Activated CD4-positive, CD25-positive, alpha-beta regulatory T cell (primary cell): ENCODE results near the gene C5AR2.
"Not testable (repeated sequence)": the region's sequence is repeated elsewhere in the genome, so short reads cannot be mapped to it uniquely, and the experiment has no call there.

Experiments used
- DNase-seq, 4 experiments: peaks; one replicate each; lab custom pipeline; 2025; lab: John Stamatoyannopoulos, UW

C5AR2 gene

GRCh38 chr19:47331931-47332547 is at the start of gene C5AR2:
Gene C5AR2, plus strand, starts transcription at chr19:47332175. Its CDS starts 8,625 bp downstream, at chr19:47340800.
- DNase-seq, result no peak

- no peak for DNase-seq
These were observed 48.4 kb upstream of the C5AR2 start for GRCh38 chr19:47283405-47284059.

- peak in 2 of 4 experiments; percentile 14 to 23 for DNase-seq
These were observed 47.6 kb upstream of the C5AR2 start for GRCh38 chr19:47284324-47284899.

- peak; percentile 56 to 77 (median 62) for DNase-seq
These were observed 35.9 kb upstream of the C5AR2 start for GRCh38 chr19:47296036-47296435.

- not testable (repeated sequence) for DNase-seq
These were observed 31.1 kb upstream of the C5AR2 start for GRCh38 chr19:47300867-47301266.

- no peak for DNase-seq
These were observed 29.7 kb upstream of the C5AR2 start for GRCh38 chr19:47302249-47302648.

GRCh38 chr19:47303966-47304365 is 28.0 kb upstream of the C5AR2 start:
- DNase-seq, result no peak

- peak in 3 of 4 experiments; percentile 20 to 49 (median 26) for DNase-seq
These were observed 26.6 kb upstream of the C5AR2 start for GRCh38 chr19:47305309-47305751.

GRCh38 chr19:47306303-47306702 is 25.7 kb upstream of the C5AR2 start:
- no peak for DNase-seq

- DNase-seq, result no peak
These were observed 22.9 kb upstream of the C5AR2 start for GRCh38 chr19:47309038-47309437.

- no peak for DNase-seq
These were observed 22.4 kb upstream of the C5AR2 start, which contains the start of gene C5AR1 for GRCh38 chr19:47309608-47310007. Gene C5AR1, plus strand, starts transcription at chr19:47309861. Its CDS starts 35 bp downstream, at chr19:47309896.

GRCh38 chr19:47310323-47310722 is 21.7 kb upstream of the C5AR2 start:
- no peak for DNase-seq

- no peak for DNase-seq
These were observed 21.2 kb upstream of the C5AR2 start for GRCh38 chr19:47310819-47311218.

- no peak for DNase-seq
These were observed 19.5 kb upstream of the C5AR2 start for GRCh38 chr19:47312366-47313006.

GRCh38 chr19:47313754-47314295 is 18.1 kb upstream of the C5AR2 start:
- no peak for DNase-seq

GRCh38 chr19:47315125-47315821 is 16.7 kb upstream of the C5AR2 start:
- DNase-seq, result no peak

- DNase-seq, result no peak
These were observed 15.5 kb upstream of the C5AR2 start for GRCh38 chr19:47316513-47316912.

GRCh38 chr19:47319923-47320871 is 11.8 kb upstream of the C5AR2 start:
- DNase-seq, result no peak

- DNase-seq, result no peak
These were observed 10.3 kb upstream of the C5AR2 start for GRCh38 chr19:47321630-47322029.

- no peak for DNase-seq
These were observed 9.9 kb upstream of the C5AR2 start for GRCh38 chr19:47322058-47322457.

GRCh38 chr19:47323409-47323808 is 8.6 kb upstream of the C5AR2 start:
- no peak for DNase-seq
